Right kidney (tissue), 1 donor: ENCODE results near the gene HES1.

Experiments used
- DNase-seq: peaks from one replicate; pipeline ENCODE4 v3.0.0-alpha.2; 2016

The HES1 gene

DNA sequence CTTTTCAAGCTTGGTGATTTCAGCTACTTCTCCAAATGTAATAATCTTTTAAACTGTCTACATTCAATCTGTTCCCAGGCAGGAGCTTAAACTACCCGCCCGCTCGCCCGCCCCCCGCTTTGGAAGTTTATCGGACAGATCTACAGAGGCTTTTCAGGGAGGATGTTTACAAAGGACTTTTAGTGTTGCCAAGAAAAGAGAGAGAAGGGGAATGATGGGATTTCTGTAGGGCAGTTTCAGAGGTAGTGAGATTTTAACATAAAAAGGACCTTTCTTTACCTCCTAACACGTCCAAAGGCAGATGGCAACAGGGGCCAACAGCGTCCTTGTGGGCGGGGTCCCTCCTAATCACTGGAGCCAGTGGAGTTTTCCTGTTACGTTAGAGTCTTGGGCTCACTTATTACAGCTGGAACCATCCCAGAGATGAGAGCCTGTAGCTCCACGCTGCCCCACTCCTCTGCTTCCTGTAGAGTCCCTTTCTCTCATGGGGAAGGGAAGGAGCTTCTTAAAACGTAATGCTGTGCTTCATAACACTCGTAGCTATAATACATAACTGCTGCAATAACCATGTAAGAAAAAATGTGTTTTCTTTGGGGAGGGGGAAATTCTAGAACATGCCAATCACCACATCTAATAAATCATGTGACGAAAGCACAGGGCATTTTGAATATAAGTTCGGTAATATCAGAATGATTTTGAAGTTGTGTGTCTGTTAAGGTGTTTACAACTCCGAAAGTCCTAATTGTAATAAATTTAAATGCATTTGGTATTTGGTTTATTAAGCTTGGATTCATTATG is 30.9 kb downstream of the HES1 start:
- peak; percentile 66 for DNase-seq

DNA sequence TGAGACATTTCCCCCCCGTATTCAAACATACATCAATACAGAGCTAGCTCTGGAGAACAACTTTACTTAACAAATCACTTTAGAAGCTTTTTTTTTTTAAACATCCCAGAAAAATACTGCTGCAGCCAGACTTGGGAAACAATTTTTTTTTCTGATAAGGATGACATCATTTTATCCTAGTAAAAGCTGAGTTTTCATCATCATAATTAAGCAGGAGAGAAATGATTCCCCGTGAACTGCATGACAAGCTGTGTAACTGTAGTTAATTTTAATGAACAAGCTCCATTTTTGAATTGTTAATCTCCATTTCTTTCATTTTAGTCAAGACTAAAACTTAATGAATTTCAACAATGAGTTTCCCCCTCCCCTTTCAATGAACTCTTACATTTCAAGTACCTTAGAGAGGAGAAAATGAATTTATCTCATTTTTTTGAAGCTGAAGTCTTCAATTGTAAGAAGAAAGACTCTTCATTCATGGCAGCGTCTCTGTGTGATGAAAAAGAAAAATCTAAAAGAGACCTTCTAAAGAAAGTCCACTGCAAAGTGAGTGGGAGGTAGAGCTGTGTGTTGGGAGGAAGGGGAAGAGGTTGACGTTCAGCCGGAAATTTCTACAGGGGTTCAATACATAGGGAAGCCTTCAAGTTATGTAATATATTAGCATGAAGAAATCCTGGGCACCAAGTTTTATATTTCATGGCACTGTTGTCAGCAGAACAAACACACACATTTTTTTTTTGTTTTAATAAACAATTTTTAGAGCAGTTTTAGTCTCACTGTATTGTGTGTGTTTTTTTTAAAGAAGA is 31.7 kb downstream of the HES1 start:
- DNase-seq = no peak

DNA sequence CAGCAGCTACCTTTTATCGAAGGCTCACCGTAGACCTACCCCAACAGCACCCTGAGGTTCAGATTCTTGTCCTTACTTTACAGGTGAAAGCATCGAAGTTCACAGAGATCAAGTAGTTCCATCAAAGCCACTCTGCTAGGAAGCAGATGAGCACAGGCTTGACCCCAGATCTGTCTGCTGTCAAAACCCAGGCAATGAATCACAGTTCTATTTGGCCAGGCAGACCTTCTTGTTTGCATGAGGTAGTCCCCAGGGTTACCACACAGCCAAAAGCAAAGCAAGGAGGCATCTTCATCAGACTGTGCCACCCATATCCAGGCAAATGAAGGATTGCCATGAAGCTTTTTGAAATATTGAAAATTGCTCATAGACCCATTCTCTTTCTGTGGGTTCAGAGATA is 33.0 kb downstream of the HES1 start:
- no peak for DNase-seq

DNA sequence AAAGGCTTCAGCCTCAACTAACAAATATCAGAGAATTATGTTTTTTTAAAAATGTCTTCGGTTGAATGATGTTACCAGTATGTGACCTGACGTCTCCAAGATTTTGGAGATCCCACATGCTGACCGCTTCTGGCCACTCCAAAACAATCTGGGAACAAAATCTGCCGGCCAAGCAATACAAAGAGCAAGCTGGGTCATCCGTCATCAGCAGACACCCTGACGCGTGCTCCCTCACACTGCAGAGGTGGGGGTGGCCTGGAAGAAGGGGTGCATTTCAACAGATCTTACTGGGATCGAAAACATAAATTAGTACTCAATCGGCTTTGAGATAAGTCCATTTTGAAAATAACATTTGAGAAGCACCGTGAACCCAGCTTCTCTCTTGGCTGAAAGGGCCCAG is 33.6 kb downstream of the HES1 start:
- no peak for DNase-seq

DNA sequence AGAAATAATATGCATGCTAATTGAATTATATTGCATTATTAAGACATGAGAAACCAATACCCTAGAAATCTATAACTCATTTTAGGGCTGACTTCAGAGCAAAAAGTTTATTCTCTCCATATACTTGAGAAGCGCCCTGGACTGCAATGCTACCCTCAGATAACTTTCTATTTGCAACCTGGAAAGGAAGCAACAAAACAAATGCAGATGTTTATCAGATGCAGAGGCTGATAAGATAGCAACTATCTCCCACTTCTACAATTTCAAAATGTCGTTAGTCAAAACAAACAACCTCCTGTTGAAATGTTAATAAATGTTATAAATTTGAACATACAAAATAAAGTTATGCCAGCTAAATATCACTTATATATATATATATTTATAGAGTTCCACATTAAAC is 34.8 kb downstream of the HES1 start:
- DNase-seq = no peak

DNA sequence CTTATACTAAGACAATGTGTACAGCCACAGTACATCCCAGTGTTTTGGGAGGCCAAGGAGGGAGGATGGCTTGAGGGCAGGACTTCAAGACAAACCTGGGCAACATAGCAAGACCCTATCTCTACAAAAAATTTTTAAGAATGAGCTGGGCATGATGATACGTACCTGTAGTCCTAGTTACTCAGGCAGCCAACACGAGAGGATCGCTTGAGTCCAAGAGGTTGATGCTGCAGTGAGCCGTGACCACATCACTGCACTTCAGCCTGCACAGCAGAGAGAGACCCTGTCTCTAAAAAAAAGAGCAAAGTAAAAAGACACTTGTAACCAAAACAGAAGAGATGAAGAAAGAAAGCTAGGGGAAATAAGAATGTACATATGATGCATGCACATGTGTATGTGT is 38.5 kb downstream of the HES1 start:
- no peak for DNase-seq

DNA sequence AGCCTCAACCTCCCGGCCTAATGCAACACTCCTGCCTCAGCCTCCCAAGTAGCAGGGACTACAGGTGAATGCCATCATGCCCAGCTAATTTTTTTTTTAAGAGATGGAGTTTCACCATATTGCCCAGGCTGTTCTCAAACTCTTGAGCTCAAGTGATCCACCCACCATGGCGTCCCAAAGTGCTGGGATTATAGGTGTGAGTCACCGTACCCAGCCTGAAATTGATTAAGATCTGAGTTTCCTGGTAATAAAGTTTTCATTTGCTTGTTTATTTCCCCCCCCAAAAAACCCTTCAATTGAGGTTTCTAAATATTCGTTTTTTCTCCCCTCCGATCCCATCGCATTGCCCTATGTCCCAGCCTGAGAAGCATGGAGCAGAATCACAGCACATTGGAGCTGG is 39.0 kb downstream of the HES1 start:
- DNase-seq = no peak

DNA sequence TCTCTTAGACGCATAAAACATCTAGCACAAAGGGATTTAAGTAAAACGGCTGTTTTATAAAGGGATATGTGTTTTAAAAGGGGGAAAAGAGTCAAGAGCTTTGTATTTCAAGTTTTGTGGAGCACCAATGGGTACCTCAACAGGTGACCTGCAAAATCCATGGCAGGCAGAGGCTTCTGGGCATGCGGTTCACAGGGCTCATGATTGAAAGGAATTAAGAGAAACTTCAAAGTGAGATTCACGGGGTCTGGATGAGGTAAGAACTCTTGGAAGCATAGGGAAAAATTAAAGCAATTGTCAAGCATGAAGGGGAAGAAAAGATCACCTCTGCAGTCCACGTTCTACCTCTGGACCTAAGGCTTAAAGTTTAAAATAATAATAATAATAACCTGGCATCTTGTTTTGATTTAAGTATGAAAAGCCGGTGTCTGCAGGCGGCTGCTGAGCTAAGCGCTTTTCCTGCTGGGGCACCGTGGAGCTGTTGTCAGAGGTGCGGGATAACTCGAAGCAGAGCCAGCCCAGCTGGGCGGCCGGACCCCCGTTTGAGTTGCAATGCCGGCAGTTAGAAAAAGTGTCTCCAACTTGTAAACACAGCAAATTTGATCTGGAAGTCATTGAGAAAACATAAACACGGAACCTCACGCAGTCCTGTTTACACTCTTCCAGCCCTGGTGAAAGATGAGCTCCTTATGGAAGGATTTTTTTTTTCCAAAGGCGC is 40.5 kb downstream of the HES1 start:
- DNase-seq = peak; percentile 62

DNA sequence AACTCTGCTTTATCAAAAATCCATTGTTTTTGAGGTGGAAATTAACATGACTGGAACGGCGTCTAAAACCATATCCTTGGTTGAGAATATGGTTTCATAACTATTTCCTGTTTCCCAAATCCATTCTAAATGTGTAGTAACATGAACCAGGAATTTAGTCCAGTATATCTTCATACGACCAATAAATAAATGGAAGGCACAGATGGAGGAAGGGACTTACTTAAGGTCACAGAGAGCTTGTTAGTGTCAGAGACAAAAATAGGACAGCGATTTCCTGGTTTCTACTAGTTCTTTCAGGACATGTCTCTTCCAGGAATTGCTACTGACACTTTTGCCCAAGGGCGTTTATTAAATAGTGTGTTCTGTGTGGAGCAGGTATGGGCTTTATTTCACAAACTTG is 41.2 kb downstream of the HES1 start:
- no peak for DNase-seq

DNA sequence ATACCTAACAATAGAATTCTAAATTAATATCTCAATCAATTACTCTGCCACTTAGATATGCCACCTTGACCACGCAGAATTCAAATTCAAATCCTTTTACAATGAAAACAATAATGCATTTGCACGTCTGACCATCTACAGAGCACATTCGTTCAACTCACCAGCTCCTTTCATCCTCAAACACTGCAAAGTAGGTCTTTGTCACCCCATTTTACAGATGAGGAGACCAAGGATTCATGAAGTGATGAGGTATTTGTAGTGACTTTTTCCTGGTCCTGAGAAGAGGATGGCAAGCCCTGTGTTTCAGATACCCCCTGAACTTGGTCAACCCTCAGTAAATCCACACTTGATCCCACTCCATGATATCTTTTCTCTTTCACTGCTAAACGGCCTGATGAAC is 42.2 kb downstream of the HES1 start:
- no peak for DNase-seq

DNA sequence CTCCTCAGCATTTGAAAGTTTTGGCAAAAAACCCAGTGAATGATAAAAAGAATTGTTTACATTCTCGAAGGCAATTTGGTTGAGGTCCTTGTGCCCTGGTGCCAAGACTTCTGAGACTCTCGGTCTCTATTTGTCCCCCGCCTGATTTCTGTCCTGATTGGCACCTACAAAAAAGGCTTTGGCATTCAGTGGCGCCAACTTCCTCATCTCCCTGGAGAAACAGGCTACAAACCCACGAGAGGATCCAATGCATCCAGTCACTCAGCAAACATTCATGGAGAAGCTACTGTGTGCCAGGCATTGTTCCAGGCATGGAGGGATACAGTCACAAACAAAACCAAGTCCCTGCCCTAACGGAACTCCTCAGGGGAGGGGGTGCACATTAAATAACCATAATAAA is 42.7 kb downstream of the HES1 start:
- no peak for DNase-seq

DNA sequence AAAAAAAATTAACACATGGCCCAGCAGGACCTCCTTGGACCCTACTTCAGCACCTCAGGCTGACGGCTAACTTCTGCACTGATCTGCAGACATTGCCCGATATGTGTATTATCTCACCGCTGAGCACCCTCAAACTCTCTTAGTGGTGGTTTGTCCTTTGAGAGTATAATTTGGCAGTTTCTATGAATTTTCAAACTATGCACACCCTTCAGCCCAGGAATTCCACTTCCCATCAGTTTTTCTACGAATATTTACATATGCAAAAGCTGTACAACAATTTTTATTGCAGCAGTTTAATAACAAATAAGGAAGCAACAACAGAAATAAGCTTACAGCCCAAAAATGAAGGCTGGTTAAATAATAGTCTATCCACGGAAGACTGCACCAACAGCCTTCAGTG is 44.6 kb downstream of the HES1 start:
- DNase-seq = no peak

DNA sequence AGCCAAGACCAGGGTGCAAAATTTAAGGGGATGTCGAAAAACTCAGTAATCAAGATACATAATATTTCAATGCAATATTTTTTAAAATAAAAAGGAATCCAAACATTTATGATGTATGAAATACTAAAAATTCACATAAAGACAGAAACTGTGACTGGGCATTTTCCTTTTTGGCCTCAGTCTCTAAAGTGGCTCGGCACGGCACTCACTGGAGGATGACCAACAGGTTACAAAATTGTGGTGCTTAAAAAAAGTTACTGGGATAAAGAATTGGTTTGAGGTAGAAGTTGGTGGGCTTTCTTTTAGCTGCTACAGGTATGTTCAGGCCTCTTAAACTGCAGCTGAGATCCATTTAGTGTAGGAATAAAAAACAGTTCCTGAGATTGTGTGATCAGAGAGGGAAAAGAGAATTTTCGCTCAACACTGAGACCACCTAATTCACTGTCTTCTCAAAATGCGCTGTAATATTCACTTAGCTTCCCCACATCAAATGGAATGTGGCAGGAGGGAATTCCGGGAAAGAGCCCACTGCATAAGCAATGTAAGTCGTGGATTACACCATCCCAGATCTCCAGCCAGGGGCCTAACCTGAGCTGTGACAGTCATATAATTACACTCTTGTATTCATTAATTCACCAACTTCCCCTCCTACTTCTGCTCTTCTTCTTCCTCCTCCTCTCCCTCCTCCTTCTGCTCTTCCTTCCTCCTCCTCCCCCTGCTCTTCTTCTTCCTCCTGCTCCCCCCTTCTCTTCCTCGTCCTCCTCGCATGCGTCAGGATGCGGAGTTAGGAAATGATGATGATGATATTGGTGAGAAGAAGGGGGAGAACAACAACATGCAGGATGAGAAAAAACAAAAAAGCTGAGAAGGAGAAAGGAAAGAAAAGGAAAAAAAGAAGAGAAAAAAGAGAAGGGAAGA is 45.9 kb downstream of the HES1 start:
- no peak for DNase-seq

DNA sequence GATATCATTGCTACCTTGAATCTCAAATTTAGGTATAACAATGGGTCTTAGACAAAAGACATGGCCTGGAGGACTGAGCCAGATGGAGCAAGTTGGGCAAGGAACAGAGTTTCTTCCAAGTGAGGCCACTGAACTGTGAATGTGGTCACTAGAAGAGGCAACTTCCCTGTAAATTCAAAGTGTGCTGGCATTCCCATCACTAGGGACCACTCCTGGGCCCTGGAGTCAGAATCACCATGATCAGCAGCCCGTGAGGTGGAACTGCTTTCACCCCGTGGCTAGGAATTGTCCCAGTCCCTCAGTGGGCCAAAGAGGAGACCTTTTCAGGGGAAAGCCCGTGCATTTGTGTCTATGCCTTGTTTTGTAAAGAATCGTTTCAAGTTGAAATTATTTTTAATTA is 47.3 kb downstream of the HES1 start:
- no peak for DNase-seq

DNA sequence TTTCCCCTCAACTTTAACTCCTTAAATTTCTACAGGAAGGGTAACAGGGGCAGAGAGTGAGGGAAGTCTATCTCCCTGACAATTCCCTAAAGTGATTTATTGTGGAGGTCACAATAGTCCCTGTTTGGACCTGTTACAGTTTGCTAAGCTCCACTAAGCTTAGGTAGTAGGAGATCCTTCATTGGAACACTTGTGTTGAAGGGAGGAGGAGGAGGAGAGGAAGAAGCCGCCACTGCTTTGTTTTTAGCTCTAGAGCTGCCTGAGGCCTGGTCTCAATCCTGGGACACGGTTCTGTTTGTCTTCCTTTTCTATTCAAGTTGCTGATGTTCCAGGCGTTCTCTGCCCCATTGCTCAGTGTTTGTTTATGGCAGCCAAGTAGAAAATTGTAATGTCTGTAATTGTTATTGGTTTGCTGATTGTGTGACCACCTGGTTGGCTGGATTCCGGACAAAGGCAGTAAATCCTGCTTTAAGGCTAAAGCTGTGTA is 48.4 kb downstream of the HES1 start:
- peak; percentile 56 for DNase-seq

DNA sequence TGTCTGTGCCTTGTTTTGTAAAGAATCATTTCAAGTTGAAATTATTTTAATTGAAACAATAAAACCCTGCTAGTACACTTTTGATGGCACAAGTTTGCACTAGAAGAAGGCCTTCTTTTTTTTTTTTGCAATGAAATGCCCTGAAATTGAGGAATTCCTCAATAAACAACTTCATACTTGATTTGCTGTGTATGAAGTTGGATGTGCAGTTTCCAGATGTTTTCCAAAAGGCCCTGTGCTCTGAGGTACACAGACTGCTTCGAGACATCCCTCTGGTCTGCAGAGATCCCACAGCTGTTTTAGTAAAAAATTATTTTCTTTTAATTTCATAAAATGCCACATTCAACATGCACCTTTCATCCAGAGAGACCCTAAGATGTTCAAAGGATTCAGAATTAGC is 48.9 kb downstream of the HES1 start:
- no peak for DNase-seq

DNA sequence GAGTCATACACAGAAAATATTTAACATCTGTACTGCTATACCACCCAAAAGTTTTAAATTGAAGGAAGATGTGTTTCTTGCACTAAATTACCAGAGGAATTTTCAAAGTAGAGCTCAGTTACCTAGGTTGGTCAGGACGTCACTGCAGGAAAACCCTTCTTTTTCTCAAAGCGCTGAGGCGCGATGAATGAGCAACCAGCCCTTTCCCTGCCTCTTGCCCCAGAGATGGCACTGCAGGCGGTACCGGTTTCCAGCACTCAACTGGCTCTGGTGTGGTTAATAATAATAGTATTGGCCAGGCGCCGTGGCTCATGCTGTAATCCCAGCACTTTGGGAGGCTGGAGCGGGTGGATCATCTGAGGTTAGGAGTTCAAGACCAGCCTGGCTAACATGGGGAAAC is 49.3 kb downstream of the HES1 start:
- no peak for DNase-seq

DNA sequence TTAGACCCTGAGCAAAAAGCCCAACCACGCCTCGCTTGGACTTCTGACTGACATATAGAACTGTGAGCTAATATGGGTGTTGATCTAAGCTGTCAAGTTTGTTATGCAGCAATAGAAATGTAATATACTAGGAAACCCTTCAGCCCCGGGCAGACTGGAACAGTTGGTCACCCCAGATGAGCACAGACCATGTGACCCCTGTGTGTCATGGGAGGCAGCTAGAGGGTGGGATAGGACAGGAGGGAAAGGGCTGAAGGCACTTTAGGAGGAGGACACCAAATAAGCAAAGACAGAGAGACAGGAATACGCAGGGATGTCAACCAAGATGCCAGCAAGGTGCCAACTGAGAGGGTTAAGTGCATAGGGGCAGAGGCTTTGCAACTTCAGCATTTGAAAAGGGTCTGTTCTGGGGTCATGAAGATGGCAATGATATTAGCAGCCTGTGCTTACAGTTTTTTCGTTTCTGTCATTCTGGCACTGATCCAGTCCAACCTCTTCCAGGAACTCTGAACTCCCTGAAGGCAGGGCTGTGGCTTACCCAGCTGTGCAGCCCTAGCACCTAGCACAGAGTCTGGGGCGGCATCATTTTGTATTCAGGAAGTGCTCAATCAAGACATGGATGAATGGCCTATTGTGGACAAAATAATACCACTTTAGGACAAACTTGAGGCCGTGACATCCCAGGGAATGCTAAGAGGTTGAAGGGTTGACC is 51.4 kb downstream of the HES1 start:
- no peak for DNase-seq
